GM10248 (cell line): Measurements from ENCODE around the gene DEDD2.
"Not testable (repeated sequence)": the region's sequence is repeated elsewhere in the genome, so short reads cannot be mapped to it uniquely, and the experiment has no call there.

Source experiments
- CTCF ChIA-PET: fragments of 300-600 bp; sonication (Branson Sonifier 250); formaldehyde crosslinking; extraction: SDS; loops from one replicate; lab custom pipeline; 2021; ENCODE audit warnings: antibody characterized with exemption; lab: Yijun Ruan, JAX
- POLR2A ChIA-PET: fragments of 350-650 bp; sonication (Branson Sonifier 250); formaldehyde crosslinking; extraction: SDS; loops from one replicate; lab custom pipeline; 2020; ENCODE audit warnings: antibody characterized with exemption; lab: Yijun Ruan, JAX
- DNase-seq: peaks from one replicate; pipeline ENCODE4 v3.0.0; 2012; ENCODE audit errors: extremely low spot score
- TF ChIP-seq, protein P1 (sequence below): IDR thresholded peaks from 2 replicates; pipeline ENCODE4 v1.5.1; 2012; ENCODE audit warnings: mild to moderate bottlenecking, low read depth; ENCODE audit errors: extremely low read depth, missing control alignments, control extremely low read depth

DEDD2 gene, protein sequence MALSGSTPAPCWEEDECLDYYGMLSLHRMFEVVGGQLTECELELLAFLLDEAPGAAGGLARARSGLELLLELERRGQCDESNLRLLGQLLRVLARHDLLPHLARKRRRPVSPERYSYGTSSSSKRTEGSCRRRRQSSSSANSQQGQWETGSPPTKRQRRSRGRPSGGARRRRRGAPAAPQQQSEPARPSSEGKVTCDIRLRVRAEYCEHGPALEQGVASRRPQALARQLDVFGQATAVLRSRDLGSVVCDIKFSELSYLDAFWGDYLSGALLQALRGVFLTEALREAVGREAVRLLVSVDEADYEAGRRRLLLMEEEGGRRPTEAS

DNA sequence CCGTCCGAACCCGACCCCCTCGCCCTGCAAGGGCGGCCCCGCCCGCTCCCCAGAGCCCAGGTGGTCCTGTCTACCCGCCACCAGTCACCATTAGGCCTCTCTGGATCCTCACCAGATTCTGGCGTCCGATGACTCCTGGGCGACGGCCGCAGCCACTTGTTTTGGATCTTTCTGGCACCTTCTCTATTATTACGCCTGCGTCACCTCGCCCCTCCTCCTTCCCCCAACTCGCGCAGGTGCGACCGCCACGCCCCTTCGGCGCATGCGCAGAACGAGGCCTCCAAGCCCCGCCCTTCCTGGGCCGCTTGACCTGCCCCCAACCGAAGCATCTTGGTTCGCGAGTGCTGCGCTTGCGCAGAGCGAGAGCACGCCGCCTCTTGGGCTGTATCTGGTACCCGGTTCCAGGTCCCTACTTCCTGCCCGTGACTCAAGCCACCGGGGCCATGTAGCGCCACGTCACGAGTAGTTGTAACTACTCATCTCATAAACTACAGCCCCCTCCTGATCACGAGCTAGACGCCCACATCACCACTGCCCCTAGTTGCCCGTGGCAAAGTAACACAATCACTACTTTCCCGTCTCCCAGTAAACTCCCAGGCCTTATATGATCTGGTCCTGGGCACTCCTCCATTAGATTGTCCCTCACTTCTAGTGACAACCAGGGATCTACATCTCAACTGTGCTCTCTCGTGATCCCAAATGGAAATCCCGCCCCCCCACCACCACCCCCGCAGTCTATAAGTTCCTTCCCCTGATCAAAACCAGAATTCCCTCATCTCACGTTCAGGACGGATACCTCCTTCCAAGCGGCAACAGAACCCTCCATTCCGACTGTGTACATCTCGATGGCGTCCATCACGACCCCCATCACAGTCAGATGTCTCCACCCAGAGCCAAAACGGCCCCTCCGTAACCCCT lies at the start of gene DEDD2:
TSS of gene DEDD2 (minus strand) at position 158 of the 918 bp plus-strand sequence. CDS start 670 bp downstream, outside the sequence.
- TF ChIP-seq, protein P1, sequence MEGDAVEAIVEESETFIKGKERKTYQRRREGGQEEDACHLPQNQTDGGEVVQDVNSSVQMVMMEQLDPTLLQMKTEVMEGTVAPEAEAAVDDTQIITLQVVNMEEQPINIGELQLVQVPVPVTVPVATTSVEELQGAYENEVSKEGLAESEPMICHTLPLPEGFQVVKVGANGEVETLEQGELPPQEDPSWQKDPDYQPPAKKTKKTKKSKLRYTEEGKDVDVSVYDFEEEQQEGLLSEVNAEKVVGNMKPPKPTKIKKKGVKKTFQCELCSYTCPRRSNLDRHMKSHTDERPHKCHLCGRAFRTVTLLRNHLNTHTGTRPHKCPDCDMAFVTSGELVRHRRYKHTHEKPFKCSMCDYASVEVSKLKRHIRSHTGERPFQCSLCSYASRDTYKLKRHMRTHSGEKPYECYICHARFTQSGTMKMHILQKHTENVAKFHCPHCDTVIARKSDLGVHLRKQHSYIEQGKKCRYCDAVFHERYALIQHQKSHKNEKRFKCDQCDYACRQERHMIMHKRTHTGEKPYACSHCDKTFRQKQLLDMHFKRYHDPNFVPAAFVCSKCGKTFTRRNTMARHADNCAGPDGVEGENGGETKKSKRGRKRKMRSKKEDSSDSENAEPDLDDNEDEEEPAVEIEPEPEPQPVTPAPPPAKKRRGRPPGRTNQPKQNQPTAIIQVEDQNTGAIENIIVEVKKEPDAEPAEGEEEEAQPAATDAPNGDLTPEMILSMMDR, result no peak
- peak; percentile 98 for DNase-seq
- ChIA-PET POLR2A (interaction anchor here (1.0 to 2.0 kb wide), 3 partner anchors 10 to 79 kb away, joined by 3 to 8 read pairs (median 3); no protein-coding TSS in a partner anchor), CTCF (interaction anchor here (1.1 to 2.4 kb wide), 5 partner anchors 10 to 85 kb away, joined by 3 to 8 read pairs (median 6); partner anchors contain the start of gene POU2F2)

DNA sequence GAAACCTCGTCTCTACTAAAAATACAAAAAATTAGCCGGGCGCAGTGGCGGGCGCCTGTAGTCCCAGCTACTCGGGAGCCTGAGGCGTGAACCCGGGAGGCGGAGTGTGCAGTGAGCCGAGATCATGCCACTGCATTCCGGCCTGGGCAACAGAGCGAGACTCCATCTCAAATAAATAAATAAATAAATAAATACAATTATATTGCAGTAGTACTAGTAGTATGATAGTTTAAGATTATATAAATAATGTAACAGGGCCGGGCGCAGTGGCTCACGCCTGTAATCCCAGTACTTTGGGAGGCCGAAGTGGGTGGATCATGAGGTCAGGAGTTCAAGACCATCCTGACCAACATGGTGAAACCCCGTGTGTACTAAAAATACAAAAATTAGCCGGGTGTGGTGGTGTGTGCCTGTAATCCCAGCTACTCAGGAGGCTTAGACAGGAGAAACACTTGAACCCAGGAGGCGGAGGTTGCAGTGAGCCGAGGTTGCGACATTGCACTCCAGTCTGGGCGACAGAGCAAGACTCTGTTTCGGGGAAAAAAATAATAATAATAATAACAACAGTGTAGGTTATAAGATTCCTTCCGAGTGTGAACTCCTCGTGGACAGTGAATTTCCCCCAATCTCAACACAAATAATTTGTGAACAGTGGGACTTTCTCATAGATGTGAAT lies 49.6 kb upstream of the DEDD2 start:
- DNase-seq, POLR2A ChIA-PET: not testable (repeated sequence)
- CTCF ChIA-PET, result interaction anchor here (1.0 to 2.3 kb wide), 5 partner anchors 12 to 159 kb away, joined by 3 to 7 read pairs (median 3); no protein-coding TSS in a partner anchor

DNA sequence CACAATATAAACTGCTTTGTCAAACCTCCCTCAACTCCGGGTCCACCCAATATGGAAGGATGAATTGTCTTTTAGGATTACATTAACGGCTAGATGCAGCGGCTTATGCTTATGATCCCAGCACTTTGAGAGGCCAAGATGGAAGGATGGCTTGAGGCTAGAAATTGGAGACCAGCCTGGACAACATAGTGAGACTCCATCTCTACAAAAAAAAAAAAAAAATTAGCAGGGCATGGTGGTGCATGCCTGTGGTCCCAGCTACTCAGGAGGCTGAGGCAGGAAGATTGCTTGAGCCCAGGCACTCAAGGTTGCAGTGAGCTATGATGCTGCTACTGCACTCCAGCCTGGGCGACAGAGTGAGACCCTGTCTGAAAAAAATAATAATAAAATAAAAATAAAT lies 48.6 kb upstream of the DEDD2 start:
- POLR2A ChIA-PET, DNase-seq: not testable (repeated sequence)
- CTCF ChIA-PET, result interaction anchor here (1.0 to 2.3 kb wide), 2 partner anchors 13 to 22 kb away, joined by 3 to 7 read pairs; no protein-coding TSS in a partner anchor

DNA sequence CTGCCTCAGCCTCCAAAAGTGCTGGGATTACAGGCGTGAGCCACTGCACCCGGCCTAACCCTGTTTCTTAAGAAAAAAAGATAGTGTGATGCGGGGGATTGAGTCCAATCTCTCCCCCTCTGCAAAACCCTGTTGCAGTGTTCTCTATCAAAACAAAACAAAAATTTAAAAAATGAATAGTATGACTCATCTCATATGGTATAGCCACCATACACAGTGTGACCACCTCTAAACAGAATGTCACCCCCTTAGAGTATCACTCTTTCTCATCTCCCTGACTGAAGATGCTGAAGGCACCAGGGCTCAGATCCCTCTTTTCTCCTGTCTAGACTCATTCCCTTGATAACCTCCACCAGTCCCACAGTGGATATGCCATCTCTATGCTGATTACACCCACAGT lies 44.3 kb upstream of the DEDD2 start:
- ChIA-PET POLR2A (no interaction called here), CTCF (interaction anchor here (0.6 to 2.7 kb wide), 4 partner anchors 17 to 19 kb away, joined by 3 to 9 read pairs (median 5); no protein-coding TSS in a partner anchor)
- DNase-seq, result no peak
- TF ChIP-seq, protein P1, result no peak

DNA sequence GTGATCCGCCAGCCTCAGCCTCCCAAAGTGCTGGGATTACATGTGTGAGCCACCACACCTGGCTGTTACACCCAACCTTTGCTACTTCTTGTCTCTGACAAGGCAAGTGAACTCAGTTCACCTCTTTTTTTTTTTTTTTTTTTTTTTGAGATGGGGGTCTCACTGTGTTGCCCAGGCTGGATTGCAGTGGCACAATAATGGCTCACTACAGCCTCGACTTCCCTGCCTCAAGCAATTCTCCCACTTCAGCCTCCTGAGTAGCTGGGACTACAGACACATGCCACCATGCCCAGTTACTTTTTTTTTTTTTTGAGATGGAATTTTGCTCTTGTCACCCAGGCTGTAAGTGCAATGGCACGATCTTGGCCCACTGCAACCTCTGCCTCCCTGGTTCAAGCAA lies 40.4 kb upstream of the DEDD2 start:
- POLR2A ChIA-PET, result interaction anchor here (0.6 kb wide), 1 partner anchor 41 kb away, joined by 3 read pairs; no protein-coding TSS in a partner anchor

DNA sequence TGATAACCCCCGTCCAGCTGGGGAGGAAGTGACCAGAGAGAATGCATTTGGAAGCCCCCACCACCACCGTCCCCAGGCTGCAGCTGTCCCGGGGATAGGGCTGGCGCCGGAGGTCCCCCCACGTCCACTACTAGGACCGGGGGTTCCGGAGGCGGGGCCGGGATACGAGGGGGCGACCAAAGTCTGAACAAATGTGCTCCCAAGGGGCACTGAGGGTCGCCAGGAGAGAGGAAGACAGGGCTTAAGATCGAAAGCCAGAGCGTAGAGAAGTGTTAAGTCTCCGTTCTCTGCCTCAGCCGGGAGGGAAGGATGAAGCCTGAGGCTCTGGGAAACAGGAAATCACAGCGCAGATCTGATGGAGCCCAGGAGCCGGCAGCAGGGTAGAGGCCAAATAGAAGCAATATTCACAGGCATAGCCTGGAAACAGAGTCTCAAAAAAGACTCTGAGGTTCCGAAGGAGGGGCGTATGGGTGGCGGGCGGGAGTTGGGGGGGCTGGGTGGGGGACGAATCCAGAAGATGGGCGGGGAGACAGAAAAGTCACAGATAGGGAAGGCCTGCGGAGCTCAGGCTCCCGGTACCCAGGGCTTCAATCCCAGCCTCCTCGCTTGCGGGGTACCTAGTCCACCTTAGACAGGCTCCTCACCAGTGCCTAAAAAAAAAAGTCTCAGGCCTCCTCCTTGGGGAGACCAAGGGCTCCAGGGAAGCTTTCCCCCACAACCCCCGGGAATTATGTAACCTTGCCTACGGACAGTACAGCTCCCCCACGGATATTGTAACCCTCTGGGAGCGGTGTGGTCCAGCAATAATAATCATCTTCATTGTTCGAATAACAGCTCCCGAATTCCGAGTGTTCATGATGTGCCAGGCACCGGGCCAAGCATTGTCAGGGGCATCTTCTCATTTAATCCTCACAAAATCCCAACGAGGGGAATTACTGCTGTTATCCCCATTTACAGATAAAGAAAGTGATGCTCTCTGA lies 38.6 kb upstream of the DEDD2 start:
- ChIA-PET CTCF (interaction anchor here (1.1 to 1.6 kb wide), 2 partner anchors 23 to 41 kb away, joined by 4 to 5 read pairs; no protein-coding TSS in a partner anchor), POLR2A (interaction anchor here (0.6 kb wide), 1 partner anchor 386 kb away, joined by 4 read pairs; no protein-coding TSS in a partner anchor)
- TF ChIP-seq, protein P1, result no peak
- no peak for DNase-seq

More for the DNA sequence above, 40.4 kb upstream of the DEDD2 start:
- not testable (repeated sequence) for DNase-seq
- CTCF ChIA-PET, result interaction anchor here (1.6 to 1.8 kb wide), 2 partner anchors 12 to 22 kb away, joined by 5 to 6 read pairs; partner anchors contain the start of gene CIC
